Astrocyte (in vitro differentiated cells and primary cell): ENCODE results near the gene GNG2.

Source experiments
- CTCF ChIP-seq: IDR thresholded peaks from 2 replicates; pipeline ENCODE4 v1.5.1; 2011; ENCODE audit warnings: low read depth, mild to moderate bottlenecking, inconsistent platforms, low read length, moderate library complexity; ENCODE audit not compliant: insufficient read depth
- EZH2 ChIP-seq: IDR thresholded peaks from 2 replicates; pipeline ENCODE4 v1.6.1; 2012; ENCODE audit warnings: mild to moderate bottlenecking, low read length, inconsistent platforms; ENCODE audit not compliant: insufficient read depth

GRCh38 chr14:51811706-51812105 lies 48.7 kb upstream of the GNG2 start:
- TF ChIP-seq EZH2 (no peak), CTCF (no peak)
